ENCODE data around the gene TRMT10A. TPM values are rescaled to one million over a fixed set of nuclear protein-coding genes. Genes with fewer than 3 reads are reported as not detected.

Gene TRMT10A
- total RNA-seq, 1 donor from 2014 or later, result 5.5 TPM

- no peaks in the 10 kb centered on the region for H3K4me1 Mint-ChIP-seq
- H3K27ac Mint-ChIP-seq, result no peak overlapping the region
- H3K27me3 Mint-ChIP-seq (ENCODE audit: low read depth), result peaks cover 16% of the 10 kb centered on the region
- no peak for DNase-seq (ENCODE audit: low spot score in 2 of 2, unreplicated experiment in 2 of 2)
- no peaks in the 10 kb centered on the region for H3K9me3 Mint-ChIP-seq
- no peak for TF ChIP-seq CTCF (IDR thresholded peaks at IDR 0.05; ENCODE audit: unreplicated experiment)
- H3K36me3 Mint-ChIP-seq, result no peaks in the 10 kb centered on the region
- H3K4me3 Mint-ChIP-seq, result no peak overlapping the region
These were observed 33.9 kb downstream of the TRMT10A start for GRCh38 chr4:99529956-99530355.

- H3K4me1 Mint-ChIP-seq, result no peaks in the 10 kb centered on the region
- no peak overlapping the region for H3K4me3 Mint-ChIP-seq
- H3K36me3 Mint-ChIP-seq, result no peaks in the 10 kb centered on the region
- no peak for DNase-seq (ENCODE audit: low spot score in 2 of 2, unreplicated experiment in 2 of 2)
- no peak for TF ChIP-seq CTCF (IDR thresholded peaks at IDR 0.05; ENCODE audit: unreplicated experiment)
- H3K27me3 Mint-ChIP-seq (ENCODE audit: low read depth), result peaks cover 19% of the 10 kb centered on the region
- no peak overlapping the region for H3K27ac Mint-ChIP-seq
- H3K9me3 Mint-ChIP-seq, result no peaks in the 10 kb centered on the region
These were observed 34.6 kb downstream of the TRMT10A start for GRCh38 chr4:99529228-99529627.

- Mint-ChIP-seq H3K36me3 (no peaks in the 10 kb centered on the region), H3K27me3 (ENCODE audit: low read depth) (peaks cover 18% of the 10 kb centered on the region), H3K9me3 (no peaks in the 10 kb centered on the region), H3K27ac (no peak overlapping the region), H3K4me1 (no peaks in the 10 kb centered on the region), H3K4me3 (no peak overlapping the region)
- DNase-seq (ENCODE audit: low spot score in 2 of 2, unreplicated experiment in 2 of 2), result no peak
- no peak for TF ChIP-seq CTCF (IDR thresholded peaks at IDR 0.05; ENCODE audit: unreplicated experiment)
These were observed 45.1 kb downstream of the TRMT10A start for GRCh38 chr4:99518601-99519295.

- Mint-ChIP-seq H3K27me3 (ENCODE audit: low read depth) (peaks cover 19% of the 10 kb centered on the region), H3K9me3 (peaks cover 5% of the 10 kb centered on the region), H3K4me3 (no peak within 1 kb of the TSS), H3K4me1 (no peaks in the 10 kb centered on the region), H3K36me3 (no peaks in the 10 kb centered on the region), H3K27ac (no peak within 1 kb of the TSS)
- TF ChIP-seq CTCF (IDR thresholded peaks at IDR 0.05; ENCODE audit: unreplicated experiment), result no peak
- DNase-seq (ENCODE audit: low spot score in 2 of 2, unreplicated experiment in 2 of 2), result no peak
These were observed 53.1 kb downstream of the TRMT10A start, which contains the start of gene C4orf17 for GRCh38 chr4:99510721-99511120. TSS of gene C4orf17 (plus strand) at chr4:99511021. CDS start at chr4:99513082, 2,061 bp downstream.

GRCh38 chr4:99507762-99508161 lies 56.1 kb downstream of the TRMT10A start:
- no peak overlapping the region for H3K27ac Mint-ChIP-seq
- peaks cover 7% of the 10 kb centered on the region for H3K27me3 Mint-ChIP-seq (ENCODE audit: low read depth)
- TF ChIP-seq CTCF (IDR thresholded peaks at IDR 0.05; ENCODE audit: unreplicated experiment), result no peak
- H3K9me3 Mint-ChIP-seq, result peaks cover 5% of the 10 kb centered on the region
- H3K36me3 Mint-ChIP-seq, result no peaks in the 10 kb centered on the region
- no peak for DNase-seq (ENCODE audit: low spot score in 2 of 2, unreplicated experiment in 2 of 2)
- no peaks in the 10 kb centered on the region for H3K4me1 Mint-ChIP-seq
- H3K4me3 Mint-ChIP-seq, result no peak overlapping the region
